Measurements from ENCODE around the gene LYPD8. TPM values are rescaled to one million over a fixed set of nuclear protein-coding genes. Genes with fewer than 3 reads are reported as not detected.
"Not testable (repeated sequence)": the region's sequence is repeated elsewhere in the genome, so short reads cannot be mapped to it uniquely, and the experiment has no call there.

The LYPD8 gene
- total and polyA plus RNA-seq, 2 donors (not counting 3 experiments of a cell fraction or from before 2014, with no cell fraction given) = not detected

DNA sequence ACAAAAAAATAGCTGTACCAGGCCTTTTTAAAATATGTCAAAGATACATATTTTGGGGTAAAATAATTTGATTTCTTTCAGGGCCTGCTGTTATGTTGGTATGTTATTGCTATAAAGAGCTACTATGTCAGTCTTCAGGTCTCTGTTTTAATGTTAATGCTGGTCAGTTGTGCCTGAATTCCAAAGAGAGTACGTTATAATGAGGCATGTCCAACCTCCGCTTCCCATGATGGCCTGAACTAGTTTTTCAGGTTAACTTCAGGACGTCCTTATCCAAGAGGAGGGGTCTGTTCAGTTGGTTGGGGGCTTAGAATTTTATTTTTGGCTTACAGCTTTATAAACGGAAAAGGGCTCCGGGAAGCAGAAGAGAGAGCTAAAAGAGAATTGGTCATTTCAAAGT lies 34.9 kb upstream of the LYPD8 start:
- POLR2A ChIA-PET = no interaction called here
- no peak overlapping the region for H3K9ac ChIP-seq (replicated peaks; ENCODE audit: extremely low read depth, insufficient read depth, low read length)
- H3K9me3 ChIP-seq (replicated peaks; ENCODE audit: control insufficient read depth, insufficient read depth, low read length) = no peaks in the 10 kb centered on the region
- H3K4me3 ChIP-seq (replicated peaks in 1 of 3; ENCODE audit: insufficient read depth in 1 of 3, low read depth in 1 of 3, low read length in 3 of 3) = no peak overlapping the region
- no peak overlapping the region for H3K27ac ChIP-seq (ENCODE audit: insufficient read depth, low read depth, low read length)
- no peaks in the 10 kb centered on the region for H3K79me2 ChIP-seq (ENCODE audit: control insufficient read depth, insufficient read depth, low read length)
- no peak overlapping the region for H3K4me2 ChIP-seq (ENCODE audit: insufficient read depth, low read length)
- intact Hi-C loops (cut with micrococcal nuclease) = no loop called here
- H2AFZ ChIP-seq (ENCODE audit: low read depth, low read length) = no peak overlapping the region
- no peaks in the 10 kb centered on the region for H3K4me1 ChIP-seq (ENCODE audit: control insufficient read depth, extremely low read depth, insufficient read depth, low read length)
- no TSS peak for BruUV-seq (replicated peaks)
- no peaks in the 10 kb centered on the region for H4K20me1 ChIP-seq (replicated peaks; ENCODE audit: control insufficient read depth, extremely low read depth, insufficient read depth, low read length)
- H3K9me1 ChIP-seq (replicated peaks; ENCODE audit: control insufficient read depth, extremely low read depth, insufficient read depth, low read length) = no peaks in the 10 kb centered on the region
- no peaks in the 10 kb centered on the region for H3K36me3 ChIP-seq (ENCODE audit: control insufficient read depth in 2 of 2, extremely low read depth in 1 of 2, insufficient read depth in 2 of 2, low read length in 2 of 2)
- FAIRE-seq = no peak
- DNase-seq (ENCODE audit: low read depth, low spot score) = no peak
- dilution Hi-C loops (cut with MboI; ENCODE audit: extremely low pct_ligation_motif_present, low sequenced_read_pairs) = no loop called here
- TF ChIP-seq, protein P1, sequence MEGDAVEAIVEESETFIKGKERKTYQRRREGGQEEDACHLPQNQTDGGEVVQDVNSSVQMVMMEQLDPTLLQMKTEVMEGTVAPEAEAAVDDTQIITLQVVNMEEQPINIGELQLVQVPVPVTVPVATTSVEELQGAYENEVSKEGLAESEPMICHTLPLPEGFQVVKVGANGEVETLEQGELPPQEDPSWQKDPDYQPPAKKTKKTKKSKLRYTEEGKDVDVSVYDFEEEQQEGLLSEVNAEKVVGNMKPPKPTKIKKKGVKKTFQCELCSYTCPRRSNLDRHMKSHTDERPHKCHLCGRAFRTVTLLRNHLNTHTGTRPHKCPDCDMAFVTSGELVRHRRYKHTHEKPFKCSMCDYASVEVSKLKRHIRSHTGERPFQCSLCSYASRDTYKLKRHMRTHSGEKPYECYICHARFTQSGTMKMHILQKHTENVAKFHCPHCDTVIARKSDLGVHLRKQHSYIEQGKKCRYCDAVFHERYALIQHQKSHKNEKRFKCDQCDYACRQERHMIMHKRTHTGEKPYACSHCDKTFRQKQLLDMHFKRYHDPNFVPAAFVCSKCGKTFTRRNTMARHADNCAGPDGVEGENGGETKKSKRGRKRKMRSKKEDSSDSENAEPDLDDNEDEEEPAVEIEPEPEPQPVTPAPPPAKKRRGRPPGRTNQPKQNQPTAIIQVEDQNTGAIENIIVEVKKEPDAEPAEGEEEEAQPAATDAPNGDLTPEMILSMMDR (IDR thresholded peaks at IDR 0.05; ENCODE audit: extremely low read depth in 1 of 2, insufficient read depth in 1 of 2, low read depth in 1 of 2, low read length in 2 of 2) = no peak
- TF ChIP-seq POLR2A (IDR thresholded peaks at IDR 0.05; ENCODE audit: low read depth, low read length) (no peak), FOS (IDR thresholded peaks at IDR 0.05; ENCODE audit: borderline replicate concordance, insufficient read depth, low read length) (no peak), GATA2 (IDR thresholded peaks at IDR 0.05; ENCODE audit: insufficient read depth, insufficient read length, low read depth, low read length) (no peak), JUN (IDR thresholded peaks at IDR 0.05; ENCODE audit: borderline replicate concordance, insufficient read depth, insufficient read length, low read depth) (no peak)
- no peaks in the 10 kb centered on the region for H3K27me3 ChIP-seq (ENCODE audit: control insufficient read depth in 2 of 2, insufficient read depth in 2 of 2, low read length in 2 of 2)
- CTCF ChIA-PET = interaction anchor here (1.0 kb wide), 1 partner anchor 29 kb away, joined by 3 read pairs; no protein-coding TSS in a partner anchor

DNA sequence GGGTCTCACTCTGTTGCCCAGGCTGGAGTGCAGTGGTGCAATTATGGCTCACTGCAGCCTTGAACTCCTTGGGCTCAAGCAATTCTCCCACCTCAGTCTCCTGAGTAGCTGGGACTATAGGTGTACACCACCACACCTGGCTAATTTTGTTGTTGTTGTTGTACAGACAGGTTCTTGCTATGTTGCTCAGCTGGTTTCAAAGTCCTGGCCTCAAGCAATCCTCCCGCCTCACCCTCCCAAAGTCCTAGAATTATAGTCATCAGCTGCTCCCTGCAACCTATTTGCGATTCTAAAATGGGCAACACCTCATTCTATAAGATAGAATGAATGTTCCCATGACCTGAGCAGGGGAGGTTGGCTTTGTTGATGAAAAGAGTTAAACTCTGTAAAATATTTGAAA lies 33.8 kb upstream of the LYPD8 start:
- H4K20me1 ChIP-seq (replicated peaks; ENCODE audit: control insufficient read depth, extremely low read depth, insufficient read depth, low read length); POLR2A ChIA-PET; H3K4me1 ChIP-seq (ENCODE audit: control insufficient read depth, extremely low read depth, insufficient read depth, low read length); DNase-seq (ENCODE audit: low read depth, low spot score); dilution Hi-C loops (cut with MboI; ENCODE audit: extremely low pct_ligation_motif_present, low sequenced_read_pairs); H3K27me3 ChIP-seq (ENCODE audit: control insufficient read depth in 2 of 2, insufficient read depth in 2 of 2, low read length in 2 of 2); BruUV-seq (replicated peaks); FAIRE-seq; H3K4me3 ChIP-seq (replicated peaks in 1 of 3; ENCODE audit: insufficient read depth in 1 of 3, low read depth in 1 of 3, low read length in 3 of 3); intact Hi-C loops (cut with micrococcal nuclease); H3K36me3 ChIP-seq (ENCODE audit: control insufficient read depth in 2 of 2, extremely low read depth in 1 of 2, insufficient read depth in 2 of 2, low read length in 2 of 2); H3K9me3 ChIP-seq (replicated peaks; ENCODE audit: control insufficient read depth, insufficient read depth, low read length); H3K79me2 ChIP-seq (ENCODE audit: control insufficient read depth, insufficient read depth, low read length); H2AFZ ChIP-seq (ENCODE audit: low read depth, low read length); H3K27ac ChIP-seq (ENCODE audit: insufficient read depth, low read depth, low read length); H3K4me2 ChIP-seq (ENCODE audit: insufficient read depth, low read length); H3K9me1 ChIP-seq (replicated peaks; ENCODE audit: control insufficient read depth, extremely low read depth, insufficient read depth, low read length); H3K9ac ChIP-seq (replicated peaks; ENCODE audit: extremely low read depth, insufficient read depth, low read length): not testable (repeated sequence)
- CTCF ChIA-PET = interaction anchor here (1.0 kb wide), 1 partner anchor 30 kb away, joined by 3 read pairs; no protein-coding TSS in a partner anchor

Data from endothelial cell of umbilical vein (primary cell).